GM11168 (cell line): ENCODE results near the gene TSPAN11.

ENCODE experiments used
- in situ Hi-C: fragments of 300-500 bp; cut with MboI; formaldehyde crosslinking; loops from one replicate; pipeline ENCODE4 v1.12.0; 2022; ENCODE audit warnings: low sequenced_read_pairs; ENCODE audit not compliant: unreplicated experiment

Gene TSPAN11

GRCh38 chr12:31034372-31034771 lies 107.8 kb downstream of the TSPAN11 start:
- in situ Hi-C loops: no loop called here

GRCh38 chr12:31035226-31035625 lies 108.7 kb downstream of the TSPAN11 start:
- in situ Hi-C loops: no loop called here

GRCh38 chr12:31035967-31036665 lies 109.6 kb downstream of the TSPAN11 start:
- in situ Hi-C loops: no loop called here

GRCh38 chr12:31037028-31037427 lies 110.5 kb downstream of the TSPAN11 start:
- in situ Hi-C loops: no loop called here

GRCh38 chr12:31037931-31038330 lies 111.4 kb downstream of the TSPAN11 start:
- in situ Hi-C loops: no loop called here

GRCh38 chr12:31041033-31041564 lies 114.6 kb downstream of the TSPAN11 start:
- in situ Hi-C loops: no loop called here
